Measurements from ENCODE around the gene RCAN1. TPM values are rescaled to one million over a fixed set of nuclear protein-coding genes. Genes with fewer than 3 reads are reported as not detected.
A peak's percentile ranks its signal among the peaks of the same experiment; 100 is the strongest.

The RCAN1 gene
- total and polyA plus RNA-seq, 2 of the 13 experiments (the other 11 are each of a cell fraction or from before 2014, with no cell fraction given) = 9.4 to 34.1 TPM

DNA sequence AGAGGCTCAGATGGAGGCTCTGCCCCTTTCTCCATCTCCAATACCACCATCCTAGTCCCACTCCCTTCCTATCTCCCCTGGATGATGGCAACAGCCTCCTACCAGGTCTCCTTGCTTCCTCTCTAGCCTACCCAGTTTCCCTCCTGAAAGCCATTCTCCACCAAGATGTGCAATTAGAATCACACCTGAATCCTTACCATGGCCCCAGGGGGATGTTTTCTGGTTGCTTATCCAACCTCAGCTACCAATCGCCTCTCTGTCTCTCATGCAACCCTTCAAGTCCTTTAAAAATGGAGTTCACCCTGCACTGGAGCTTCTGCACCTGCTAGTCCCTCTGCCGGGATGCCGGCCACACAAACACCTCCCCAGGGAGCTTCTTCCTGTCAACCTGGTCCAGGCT, 2.9 kb downstream of the RCAN1 start:
- ChIA-PET POLR2A (no interaction called here), CTCF (ENCODE audit: low intra/inter-chr PET ratio, low total read pairs) (no interaction called here)
- 84% methylated on average over 3 of the region's 3 CpGs for WGBS (ENCODE audit: low lambda C conversion rate)
- DNase-seq (ENCODE audit: low spot score) (no peak), FAIRE-seq (no peak), ATAC-seq (no peak)
- Histone ChIP-seq H2AFZ (ENCODE audit: low read length) (no peak overlapping the region), H3K79me2 (ENCODE audit: insufficient read depth, low read length) (no peaks in the 10 kb centered on the region), H3K4me1 (ENCODE audit: insufficient read depth, low read length) (peaks cover 32% of the 10 kb centered on the region), H3K27ac (ENCODE audit: extremely low read length, insufficient read depth, low read length) (no peak overlapping the region), H4K20me1 (ENCODE audit: insufficient read depth, low read length) (no peaks in the 10 kb centered on the region), H3K9me3 (ENCODE audit: low read length) (no peaks in the 10 kb centered on the region), H3K9ac (ENCODE audit: insufficient read depth, low read depth, low read length) (no peak overlapping the region), H3K4me2 (ENCODE audit: low read depth, low read length) (no peak overlapping the region), H3K36me3 (replicated peaks in 1 of 2; ENCODE audit: control insufficient read depth in 1 of 2, insufficient read depth in 2 of 2, low read length in 2 of 2) (no peaks in the 10 kb centered on the region), H3K4me3 (replicated peaks in 1 of 3; ENCODE audit: insufficient read depth in 1 of 3, low read depth in 2 of 3, low read length in 3 of 3) (no peak overlapping the region), H3K27me3 (ENCODE audit: control insufficient read depth in 1 of 2, insufficient read depth in 2 of 2, low read length in 2 of 2) (0 out of 5 replicates have a peak, but pooled peaks cover 0 to 9% of the 10 kb centered on the region in 2 experiments)
- intact Hi-C loops (cut with micrococcal nuclease; ENCODE audit: unreplicated experiment) = no loop called here
- TF ChIP-seq ZNF451 (CRISPR knock-in tag; IDR thresholded peaks at IDR 0.05) = no peak
- BruUV-seq (replicated peaks) = no TSS peak
- in situ Hi-C loops (cut with HindIII; ENCODE audit: extremely low pct_ligation_motif_present, low pct_unique_long_range_greater_than_20kb) = no loop called here

DNA sequence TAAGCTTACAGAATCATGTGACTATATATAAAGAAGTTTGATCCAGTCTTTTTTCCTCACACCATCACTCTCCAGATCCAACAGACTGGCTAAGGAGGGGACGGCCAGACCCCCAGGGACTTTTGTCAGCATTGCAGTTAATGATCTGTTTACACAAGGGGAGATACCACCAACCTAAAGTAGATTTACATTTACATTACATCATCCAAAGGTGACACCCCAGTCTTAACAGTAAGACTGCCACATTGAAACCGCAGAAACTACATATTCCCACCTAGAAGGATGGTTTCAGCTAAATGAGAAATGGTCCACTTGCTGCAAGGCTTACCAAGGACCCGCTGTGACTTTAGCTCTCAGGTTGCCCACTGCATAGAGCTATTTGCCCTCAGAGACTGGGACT, 3.4 kb downstream of the RCAN1 start:
- Histone ChIP-seq H2AFZ (ENCODE audit: low read length) (no peak overlapping the region), H3K4me1 (ENCODE audit: insufficient read depth, low read length) (peaks cover 32% of the 10 kb centered on the region), H3K4me3 (replicated peaks in 1 of 3; ENCODE audit: insufficient read depth in 1 of 3, low read depth in 2 of 3, low read length in 3 of 3) (no peak overlapping the region), H3K27ac (ENCODE audit: extremely low read length, insufficient read depth, low read length) (no peak overlapping the region), H3K79me2 (ENCODE audit: insufficient read depth, low read length) (no peaks in the 10 kb centered on the region), H3K9me3 (ENCODE audit: low read length) (no peaks in the 10 kb centered on the region), H4K20me1 (ENCODE audit: insufficient read depth, low read length) (no peaks in the 10 kb centered on the region), H3K4me2 (ENCODE audit: low read depth, low read length) (no peak overlapping the region), H3K36me3 (replicated peaks in 1 of 2; ENCODE audit: control insufficient read depth in 1 of 2, insufficient read depth in 2 of 2, low read length in 2 of 2) (no peaks in the 10 kb centered on the region), H3K9ac (ENCODE audit: insufficient read depth, low read depth, low read length) (no peak overlapping the region), H3K27me3 (ENCODE audit: control insufficient read depth in 1 of 2, insufficient read depth in 2 of 2, low read length in 2 of 2) (0 out of 5 replicates have a peak, but pooled peaks cover 0 to 5% of the 10 kb centered on the region in 2 experiments)
- in situ Hi-C loops (cut with HindIII; ENCODE audit: extremely low pct_ligation_motif_present, low pct_unique_long_range_greater_than_20kb) (no loop called here), intact Hi-C loops (cut with micrococcal nuclease; ENCODE audit: unreplicated experiment) (no loop called here)
- TF ChIP-seq NFYC (CRISPR knock-in tag; IDR thresholded peaks at IDR 0.05) (no peak), ATM (IDR thresholded peaks at IDR 0.05; ENCODE audit: borderline replicate concordance) (no peak), ATF7 (IDR thresholded peaks at IDR 0.05) (0 out of 2 replicates have a peak, but pooled peaks have one; percentile 41), ATF7 (CRISPR knock-in tag; IDR thresholded peaks at IDR 0.05) (no peak)
- WGBS (ENCODE audit: low lambda C conversion rate) = 68% methylated on average over 3 of the region's 3 CpGs
- ChIA-PET CTCF (ENCODE audit: low intra/inter-chr PET ratio, low total read pairs) (no interaction called here), POLR2A (no interaction called here)
- FAIRE-seq (no peak), DNase-seq (ENCODE audit: low spot score) (no peak), ATAC-seq (no peak)
- no TSS peak for BruUV-seq (replicated peaks)

Measured in HepG2 (cell line).